ENCODE data around the gene CREM. TPM values are rescaled to one million over a fixed set of nuclear protein-coding genes. Genes with fewer than 3 reads are reported as not detected.

The CREM gene
- total and polyA plus RNA-seq, 2 of the 4 experiments (the other 2 are of a cell fraction) = 33.2 to 40.5 TPM

DNA sequence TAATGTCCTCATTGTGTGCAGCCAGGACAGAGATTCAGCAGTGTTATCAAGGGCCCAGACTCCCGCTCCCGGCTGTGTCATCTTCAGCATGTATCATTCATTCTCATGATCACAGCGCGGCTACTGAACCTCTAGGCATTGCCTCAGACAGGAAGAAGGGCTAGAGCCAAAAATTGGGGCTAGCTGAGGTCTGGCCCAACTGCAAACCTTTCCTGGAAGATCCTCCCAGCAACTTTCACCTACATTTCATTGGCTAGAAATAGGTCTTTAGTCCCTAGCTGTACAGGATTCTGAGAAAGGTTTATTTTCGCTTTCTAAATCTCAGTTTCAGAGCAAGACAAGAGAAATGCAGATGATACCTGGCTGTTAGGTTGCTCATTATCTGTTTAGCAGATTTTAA is 81.9 kb downstream of the CREM start:
- no peak overlapping the region for H2BK20ac ChIP-seq (ENCODE audit: low read depth, low read length)
- ATAC-seq (ENCODE audit: low read depth) (no peak), DNase-seq (no peak)
- H2AK9ac ChIP-seq (replicated peaks; ENCODE audit: low read depth, low read length, poor library complexity) = no peak overlapping the region
- in situ Hi-C loops (cut with MboI; ENCODE audit: low sequenced_read_pairs) = no loop called here
- H2AK5ac ChIP-seq (ENCODE audit: low read depth, low read length) = no peak overlapping the region
- peaks cover 2% of the 10 kb centered on the region for H3K4me1 ChIP-seq (ENCODE audit: control insufficient read depth, insufficient read depth, low read length)
- no peak overlapping the region; the same call in 1 of the 2 replicates for H3K23ac ChIP-seq (ENCODE audit: low read depth, low read length)
- H4K91ac ChIP-seq (ENCODE audit: insufficient read depth, low read depth, low read length) = no peak overlapping the region
- dilution Hi-C loops (cut with HindIII; ENCODE audit: low sequenced_read_pairs, unreplicated experiment) = no loop called here
- peaks cover 0 to 4% of the 10 kb centered on the region in 2 experiments; a peak in 1 of 4 replicates for H3K79me1 ChIP-seq (ENCODE audit: low read depth in 1 of 2, low read length in 2 of 2)
- no peak overlapping the region for H3K14ac ChIP-seq (replicated peaks; ENCODE audit: low read depth, low read length)
- no peak overlapping the region for H2BK5ac ChIP-seq (ENCODE audit: low read depth, low read length, poor library complexity, severe bottlenecking)
- H2BK120ac ChIP-seq (ENCODE audit: low read depth, low read length) = no peak overlapping the region
- no peak overlapping the region for H2BK15ac ChIP-seq (ENCODE audit: low read depth, low read length)
- peaks cover 8% of the 10 kb centered on the region for H3K36me3 ChIP-seq (ENCODE audit: control insufficient read depth, insufficient read depth, low read length)
- no peak overlapping the region for H3K4ac ChIP-seq (ENCODE audit: low read depth, low read length)
- no peaks in the 10 kb centered on the region for H4K20me1 ChIP-seq (ENCODE audit: insufficient read depth, low read length)
- H4K5ac ChIP-seq (ENCODE audit: low read depth, low read length) = no peak overlapping the region
- no peaks in the 10 kb centered on the region for H3K9me3 ChIP-seq (ENCODE audit: control insufficient read depth, insufficient read depth, low read length)
- H3K9ac ChIP-seq (ENCODE audit: low read depth, low read length) = no peak overlapping the region
- H3K56ac ChIP-seq (ENCODE audit: extremely low read depth, insufficient read depth, low read length) = no peak overlapping the region
- no peak for TF ChIP-seq MAFK (IDR thresholded peaks at IDR 0.05; ENCODE audit: low read depth, low read length)
- TF ChIP-seq CEBPB (IDR thresholded peaks at IDR 0.05; ENCODE audit: low read depth, low read length) = no peak
- no peak for TF ChIP-seq RCOR1 (IDR thresholded peaks at IDR 0.05; ENCODE audit: insufficient replicate concordance, low read length)
- no peak for TF ChIP-seq FOS (IDR thresholded peaks at IDR 0.05; ENCODE audit: low read depth, low read length)
- TF ChIP-seq, protein P1, sequence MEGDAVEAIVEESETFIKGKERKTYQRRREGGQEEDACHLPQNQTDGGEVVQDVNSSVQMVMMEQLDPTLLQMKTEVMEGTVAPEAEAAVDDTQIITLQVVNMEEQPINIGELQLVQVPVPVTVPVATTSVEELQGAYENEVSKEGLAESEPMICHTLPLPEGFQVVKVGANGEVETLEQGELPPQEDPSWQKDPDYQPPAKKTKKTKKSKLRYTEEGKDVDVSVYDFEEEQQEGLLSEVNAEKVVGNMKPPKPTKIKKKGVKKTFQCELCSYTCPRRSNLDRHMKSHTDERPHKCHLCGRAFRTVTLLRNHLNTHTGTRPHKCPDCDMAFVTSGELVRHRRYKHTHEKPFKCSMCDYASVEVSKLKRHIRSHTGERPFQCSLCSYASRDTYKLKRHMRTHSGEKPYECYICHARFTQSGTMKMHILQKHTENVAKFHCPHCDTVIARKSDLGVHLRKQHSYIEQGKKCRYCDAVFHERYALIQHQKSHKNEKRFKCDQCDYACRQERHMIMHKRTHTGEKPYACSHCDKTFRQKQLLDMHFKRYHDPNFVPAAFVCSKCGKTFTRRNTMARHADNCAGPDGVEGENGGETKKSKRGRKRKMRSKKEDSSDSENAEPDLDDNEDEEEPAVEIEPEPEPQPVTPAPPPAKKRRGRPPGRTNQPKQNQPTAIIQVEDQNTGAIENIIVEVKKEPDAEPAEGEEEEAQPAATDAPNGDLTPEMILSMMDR (conservative IDR thresholded peaks at IDR 0.05; ENCODE audit: low read depth, low read length) = no peak
- no peak for TF ChIP-seq RAD21 (IDR thresholded peaks at IDR 0.05; ENCODE audit: low read length)
- TF ChIP-seq MXI1 (IDR thresholded peaks at IDR 0.05; ENCODE audit: borderline replicate concordance, low read depth, low read length) = no peak
- TF ChIP-seq NFE2L2 (IDR thresholded peaks at IDR 0.05; ENCODE audit: low read depth, low read length) = no peak
- TF ChIP-seq, protein P2, sequence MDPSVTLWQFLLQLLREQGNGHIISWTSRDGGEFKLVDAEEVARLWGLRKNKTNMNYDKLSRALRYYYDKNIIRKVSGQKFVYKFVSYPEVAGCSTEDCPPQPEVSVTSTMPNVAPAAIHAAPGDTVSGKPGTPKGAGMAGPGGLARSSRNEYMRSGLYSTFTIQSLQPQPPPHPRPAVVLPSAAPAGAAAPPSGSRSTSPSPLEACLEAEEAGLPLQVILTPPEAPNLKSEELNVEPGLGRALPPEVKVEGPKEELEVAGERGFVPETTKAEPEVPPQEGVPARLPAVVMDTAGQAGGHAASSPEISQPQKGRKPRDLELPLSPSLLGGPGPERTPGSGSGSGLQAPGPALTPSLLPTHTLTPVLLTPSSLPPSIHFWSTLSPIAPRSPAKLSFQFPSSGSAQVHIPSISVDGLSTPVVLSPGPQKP (IDR thresholded peaks at IDR 0.05; ENCODE audit: borderline replicate concordance, low read depth, low read length) = no peak
- TF ChIP-seq BHLHE40 (IDR thresholded peaks at IDR 0.05; ENCODE audit: low read depth, low read length) = no peak
- TF ChIP-seq RFX5 (IDR thresholded peaks at IDR 0.05; ENCODE audit: low read depth, low read length) = no peak
- TF ChIP-seq POLR2A (IDR thresholded peaks at IDR 0.05; ENCODE audit: low read depth, low read length) = no peak
- TF ChIP-seq, protein P3, sequence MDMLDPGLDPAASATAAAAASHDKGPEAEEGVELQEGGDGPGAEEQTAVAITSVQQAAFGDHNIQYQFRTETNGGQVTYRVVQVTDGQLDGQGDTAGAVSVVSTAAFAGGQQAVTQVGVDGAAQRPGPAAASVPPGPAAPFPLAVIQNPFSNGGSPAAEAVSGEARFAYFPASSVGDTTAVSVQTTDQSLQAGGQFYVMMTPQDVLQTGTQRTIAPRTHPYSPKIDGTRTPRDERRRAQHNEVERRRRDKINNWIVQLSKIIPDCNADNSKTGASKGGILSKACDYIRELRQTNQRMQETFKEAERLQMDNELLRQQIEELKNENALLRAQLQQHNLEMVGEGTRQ (IDR thresholded peaks at IDR 0.05; ENCODE audit: low read depth, low read length) = no peak
- TF ChIP-seq SMC3 (IDR thresholded peaks at IDR 0.05; ENCODE audit: low read depth, low read length) = no peak
- no peak for TF ChIP-seq CHD1 (IDR thresholded peaks at IDR 0.05; ENCODE audit: low read depth, low read length)
- no peak for TF ChIP-seq MAZ (IDR thresholded peaks at IDR 0.05; ENCODE audit: borderline replicate concordance, low read depth, low read length)
- peaks cover 6% of the 10 kb centered on the region for H3K9me1 ChIP-seq (ENCODE audit: insufficient read depth, low read length)
- no peak overlapping the region for H3K27ac ChIP-seq (ENCODE audit: insufficient read depth, low read length)
- no CpG with 5 or more reads among the region's 5 CpGs for WGBS, 2 experiments (ENCODE audit: extremely low coverage in 2 of 2, insufficient read length in 1 of 2)
- no peak overlapping the region for H2AFZ ChIP-seq (replicated peaks; ENCODE audit: low read length, poor library complexity)
- CTCF ChIA-PET = interaction anchor here (1.0 kb wide), 1 partner anchor 12 kb away, joined by 3 read pairs; no protein-coding TSS in a partner anchor
- no TSS peak for BruUV-seq (replicated peaks)
- H3K27me3 ChIP-seq (ENCODE audit: control insufficient read depth, insufficient read depth, low read length) = no peaks in the 10 kb centered on the region
- H3K4me2 ChIP-seq (ENCODE audit: low read depth, low read length) = no peak overlapping the region
- intact Hi-C loops (cut with micrococcal nuclease) = no loop called here
- no peak overlapping the region for H4K8ac ChIP-seq (ENCODE audit: low read depth in 2 of 2, low read length in 2 of 2)
- H3K18ac ChIP-seq (ENCODE audit: low read depth, low read length) = no peak overlapping the region
- H3K4me3 ChIP-seq (ENCODE audit: insufficient read depth, low read depth, low read length) = no peak overlapping the region
- POLR2A ChIA-PET (ENCODE audit: unreplicated experiment) = no interaction called here

Data from IMR-90 (cell line).